Activated T-helper 9 cell treated with anti-CD3 and anti-CD28 coated beads, Interleukin-2, amount 50 U/mL, for 16 hours (primary cell): Measurements from ENCODE around the gene NACA2.
"Not testable (repeated sequence)": the region's sequence is repeated elsewhere in the genome, so short reads cannot be mapped to it uniquely, and the experiment has no call there.

ENCODE experiments used
- DNase-seq: peaks from one replicate; pipeline ENCODE4 v3.0.0-alpha.2; 2020; ENCODE audit warnings: low read depth

Gene NACA2

DNA sequence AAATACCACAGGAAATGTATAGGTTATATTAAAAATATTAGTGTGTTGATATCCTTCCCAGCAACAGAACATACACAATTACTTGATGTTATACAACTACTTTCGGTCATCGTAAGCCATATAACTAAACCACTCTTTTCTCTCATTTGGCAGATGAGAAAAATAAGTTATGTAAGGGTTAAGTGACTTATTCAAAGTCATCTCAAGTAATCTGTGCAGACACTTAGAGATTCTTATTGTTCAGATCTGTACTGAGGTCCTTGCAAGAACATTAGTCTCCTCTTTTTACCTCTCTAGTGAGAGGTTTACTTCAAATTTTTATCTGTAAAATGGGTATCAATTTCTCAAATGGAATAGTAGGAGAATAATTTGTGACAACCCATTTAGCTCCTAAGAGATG is 15.0 kb downstream of the NACA2 start:
- DNase-seq, result no peak

DNA sequence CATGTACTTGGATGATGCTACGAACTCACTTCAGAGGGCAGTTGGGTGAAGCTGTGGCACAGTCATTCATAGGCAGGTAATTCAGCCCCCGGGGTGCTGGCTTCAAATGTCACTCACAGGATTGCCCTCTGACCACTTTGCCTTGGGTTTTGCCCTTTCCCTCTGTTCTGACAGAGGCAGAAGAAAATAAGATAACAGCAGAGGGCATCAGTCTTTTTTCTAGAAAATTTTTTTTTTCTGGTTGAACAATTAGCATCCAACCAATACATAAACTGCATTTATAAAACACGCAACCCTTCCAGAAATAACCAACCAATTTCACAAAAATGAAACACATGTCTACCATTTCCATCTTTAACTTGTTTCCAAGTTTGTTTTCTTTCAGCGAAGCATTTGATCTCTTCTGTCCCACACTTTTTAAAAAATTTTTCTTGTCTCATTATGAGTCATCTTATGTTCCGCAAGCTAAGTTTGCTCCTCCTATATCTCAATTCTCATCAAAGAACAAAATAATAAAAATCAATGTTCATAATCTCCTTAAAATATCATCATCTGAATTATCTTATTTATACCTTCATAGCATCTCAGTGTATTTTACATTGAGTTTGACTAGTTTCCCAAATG is 15.6 kb downstream of the NACA2 start:
- no peak for DNase-seq

DNA sequence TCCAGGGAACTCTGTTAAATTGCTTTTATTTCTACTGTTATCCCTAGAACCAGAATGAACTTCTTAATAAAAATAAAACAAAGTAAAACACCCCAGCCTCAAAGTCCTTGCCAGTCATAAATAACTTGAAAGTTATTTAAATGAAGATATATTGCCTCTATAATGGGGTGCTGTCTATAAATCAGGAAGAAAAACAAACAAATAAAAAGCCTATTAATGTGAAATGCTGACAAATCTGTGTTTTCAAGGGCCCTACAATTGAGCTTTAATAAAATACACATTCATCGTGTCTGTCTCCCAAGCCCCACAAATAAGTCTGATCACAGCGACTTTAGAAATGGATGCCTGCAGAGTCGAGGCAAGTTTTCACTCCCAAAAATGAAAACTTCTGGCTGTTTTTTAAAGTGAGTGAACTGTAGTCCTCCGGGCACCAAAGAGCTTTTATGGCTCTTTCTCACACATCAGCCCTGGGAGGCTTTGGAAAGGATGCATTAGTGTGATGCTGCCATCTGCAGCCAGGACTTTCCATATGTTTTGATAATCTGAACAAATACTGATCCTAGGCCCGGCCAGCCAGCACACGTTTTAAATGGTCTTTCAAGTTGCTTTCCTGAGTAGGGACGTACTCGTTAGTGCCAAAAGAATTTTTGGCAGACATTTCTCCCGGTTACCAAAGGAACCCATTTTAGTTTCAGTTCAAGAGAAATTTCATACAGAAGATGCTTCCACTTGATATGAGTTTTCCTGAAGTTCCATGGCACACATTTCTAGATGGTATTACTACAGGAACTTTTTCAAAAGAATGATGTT is 16.3 kb downstream of the NACA2 start:
- no peak for DNase-seq

DNA sequence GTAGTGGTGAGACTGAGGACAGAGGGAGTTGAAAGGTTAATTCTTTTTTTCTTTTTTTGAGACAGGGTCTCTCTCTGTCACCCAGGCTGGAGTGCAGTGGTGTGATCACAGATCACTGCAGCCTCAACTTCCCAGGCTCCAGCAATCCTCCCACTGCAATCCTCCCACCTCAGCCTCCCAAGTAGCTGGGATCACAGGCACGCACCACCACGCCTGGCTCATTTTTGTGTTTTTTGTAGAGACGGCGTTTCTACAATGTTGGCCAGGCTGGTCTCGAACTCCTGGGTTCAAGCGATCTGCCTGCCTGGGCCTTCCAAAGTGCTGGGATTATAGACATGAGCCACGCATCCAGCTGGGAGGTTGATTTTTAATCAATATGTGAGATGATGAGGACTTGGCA is 18.5 kb downstream of the NACA2 start:
- DNase-seq, result not testable (repeated sequence)

DNA sequence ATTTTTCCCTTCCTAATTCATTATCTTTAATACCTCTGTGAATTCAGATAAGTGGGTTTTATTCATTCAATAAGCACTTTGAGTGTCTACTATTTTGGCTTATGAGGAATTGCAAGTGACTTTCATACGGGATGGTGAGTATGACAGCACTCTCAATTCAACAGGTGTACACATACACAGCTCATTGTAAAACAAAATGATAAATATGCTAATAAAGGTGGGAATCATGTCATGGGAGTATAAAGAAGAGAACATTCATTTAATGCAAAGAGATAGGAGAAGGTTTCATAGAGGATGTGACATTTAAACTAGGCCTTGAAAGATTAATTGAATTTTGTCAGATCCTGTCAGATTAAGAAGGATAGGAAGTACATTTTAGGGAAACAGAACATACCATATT is 19.4 kb downstream of the NACA2 start:
- no peak for DNase-seq

DNA sequence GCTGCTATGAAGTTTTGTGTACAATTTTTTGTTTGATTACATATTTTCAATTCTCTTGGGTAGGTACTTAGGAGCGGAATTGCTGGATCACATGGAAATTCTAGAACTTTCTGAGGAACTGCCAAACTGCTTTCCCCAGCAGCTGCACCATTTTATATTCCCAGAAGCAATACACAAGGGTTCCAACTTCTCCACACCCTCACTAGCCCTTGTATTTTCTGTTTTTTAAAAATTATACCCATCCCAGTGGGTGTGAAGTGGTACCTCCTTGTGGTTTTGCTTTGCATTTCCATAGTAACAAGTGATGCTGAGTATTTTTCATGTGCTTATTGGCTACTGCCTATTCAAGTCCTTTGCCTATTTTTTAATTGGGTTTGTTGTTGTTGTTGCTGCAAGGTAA is 20.9 kb downstream of the NACA2 start:
- DNase-seq, result no peak

DNA sequence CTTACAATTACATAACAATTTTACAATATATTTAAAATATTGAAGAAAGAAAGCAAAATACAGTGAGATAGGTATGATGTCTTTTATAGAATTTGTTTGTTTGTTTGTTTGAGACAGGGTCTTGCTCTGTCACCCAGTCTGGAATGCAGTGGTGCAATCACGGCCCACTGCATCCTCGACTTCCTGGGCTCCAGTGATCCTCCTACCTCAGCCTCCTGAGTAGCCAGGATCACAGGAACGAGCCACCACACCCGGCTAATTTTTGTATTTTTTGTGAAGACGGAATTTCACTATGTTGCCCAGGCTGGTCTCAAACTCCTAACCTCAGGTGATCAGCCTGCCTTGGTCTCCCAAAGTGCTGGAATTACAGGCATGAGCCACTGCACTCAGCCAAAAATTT is 21.5 kb downstream of the NACA2 start:
- not testable (repeated sequence) for DNase-seq

DNA sequence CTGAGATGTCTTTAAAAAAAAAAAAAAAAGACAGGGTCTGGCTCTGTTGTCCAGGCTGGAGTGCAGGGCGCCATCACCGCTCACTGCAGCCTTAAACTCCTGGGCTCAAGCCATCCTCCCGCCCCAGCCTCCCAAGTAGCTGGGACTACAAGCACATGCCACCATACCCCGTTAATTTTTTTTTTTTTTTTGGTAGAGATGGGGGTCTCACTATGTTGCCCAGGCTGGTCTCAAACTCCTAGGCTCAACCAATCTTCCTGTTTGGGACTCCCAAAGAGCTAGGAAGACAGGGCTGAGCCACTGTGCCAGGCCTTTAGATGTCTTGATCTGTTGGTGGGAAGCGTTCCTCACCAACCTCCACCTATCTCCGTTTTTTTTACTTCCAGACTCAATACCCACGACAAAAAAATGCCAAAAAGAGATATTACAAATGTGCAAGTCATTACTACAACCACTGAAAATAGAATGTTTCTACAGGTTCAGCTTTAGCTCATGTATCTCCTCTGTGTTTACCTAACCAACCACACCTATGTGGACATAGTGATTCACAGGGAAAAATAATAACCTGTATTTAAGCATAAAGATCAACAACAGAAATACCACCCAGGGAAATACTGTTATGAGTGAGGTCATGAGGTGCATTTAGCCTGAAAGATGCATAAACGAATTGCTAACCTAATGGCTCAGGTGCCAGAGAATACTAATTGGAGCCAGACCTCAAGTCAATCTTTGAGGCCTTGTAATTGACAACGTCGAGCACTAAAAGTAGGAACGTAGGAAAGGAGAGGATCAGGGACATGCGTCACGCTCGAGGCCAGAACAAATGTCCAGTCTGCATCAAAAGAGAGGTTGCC is 22.6 kb downstream of the NACA2 start:
- no peak for DNase-seq

DNA sequence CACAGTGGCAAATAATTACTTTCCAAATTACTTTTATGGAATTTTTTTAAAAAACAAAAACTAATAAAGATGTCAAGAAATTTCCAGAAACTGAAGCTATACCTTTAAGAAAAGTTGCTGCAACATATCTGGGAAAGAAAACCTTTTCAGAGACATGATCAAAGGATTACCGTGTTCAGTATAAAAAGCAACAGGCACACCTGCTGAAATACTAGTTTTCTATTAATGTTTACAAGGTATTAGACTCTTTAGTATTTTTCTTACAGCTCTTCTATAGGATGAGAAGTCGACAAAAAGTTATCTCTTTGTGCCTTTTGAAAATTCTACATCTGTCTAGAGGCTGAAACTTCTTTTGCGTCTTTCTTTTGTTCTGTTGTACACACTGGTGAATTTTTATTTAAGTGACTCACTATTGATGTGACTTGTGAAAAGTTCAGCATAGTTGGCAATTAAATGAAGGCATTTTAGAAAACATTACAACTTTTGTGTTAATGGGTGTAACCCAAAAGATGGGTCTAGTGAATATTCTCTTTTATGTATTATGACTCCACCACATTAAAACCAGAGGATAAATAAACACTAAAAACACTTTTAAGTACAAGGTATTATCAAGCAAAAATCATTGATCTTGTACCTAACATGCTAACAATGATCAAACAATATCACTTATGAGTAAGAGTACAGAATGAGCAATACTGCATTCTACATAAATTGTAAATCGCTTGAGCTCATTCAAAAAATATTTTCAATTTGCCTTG is 23.8 kb downstream of the NACA2 start:
- DNase-seq, result no peak

DNA sequence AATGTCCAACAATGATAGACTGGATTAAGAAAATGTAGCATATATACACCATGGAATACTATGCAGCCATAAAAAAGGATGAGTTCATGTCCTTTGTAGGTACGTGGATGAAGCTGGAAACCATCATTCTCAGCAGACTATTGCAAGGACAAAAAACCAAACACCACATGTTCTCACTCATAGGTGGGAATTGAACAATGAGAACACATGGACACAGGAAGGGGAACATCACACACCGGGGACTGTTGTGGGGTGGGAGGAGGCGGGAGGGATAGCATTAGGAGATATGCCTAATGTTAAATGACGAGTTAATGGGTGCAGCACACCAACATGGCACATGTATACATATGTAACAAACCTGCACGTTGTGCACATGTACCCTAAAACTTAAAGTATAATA is 24.6 kb downstream of the NACA2 start:
- DNase-seq, result not testable (repeated sequence)

DNA sequence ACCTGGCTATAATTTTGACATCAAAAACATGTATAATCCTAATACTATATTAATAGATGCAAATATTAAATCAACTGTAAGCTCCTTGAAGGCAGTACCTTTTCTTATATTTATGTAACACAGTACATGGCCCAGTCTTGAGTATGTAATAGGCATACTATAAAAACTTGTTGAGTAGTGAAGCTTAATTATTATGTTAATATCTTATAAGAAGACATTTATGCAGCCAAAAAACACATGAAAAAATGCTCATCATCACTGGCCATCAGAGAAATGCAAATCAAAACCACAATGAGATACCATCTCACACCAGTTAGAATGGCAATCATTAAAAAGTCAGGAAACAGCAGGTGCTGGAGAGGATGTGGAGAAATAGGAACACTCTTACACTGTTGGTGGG is 25.2 kb downstream of the NACA2 start:
- DNase-seq, result not testable (repeated sequence)

DNA sequence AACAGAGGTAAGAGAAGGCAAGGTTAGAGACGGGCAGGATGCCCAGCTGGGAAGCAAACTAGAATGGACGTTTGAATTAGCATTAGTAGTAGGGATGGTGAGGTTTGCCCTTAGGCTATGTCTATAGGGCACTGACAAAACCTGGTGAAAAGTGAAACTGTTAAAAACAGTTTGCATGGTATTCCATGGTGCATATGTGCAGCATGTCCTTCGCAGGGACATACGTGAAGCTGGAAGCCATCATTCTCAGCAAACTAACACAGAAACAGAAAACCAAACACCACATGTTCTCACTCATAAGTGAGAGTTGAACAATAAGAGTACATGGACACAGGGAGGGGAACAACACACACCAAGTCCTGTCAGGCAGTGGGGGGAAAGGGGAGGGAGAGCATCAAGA is 25.8 kb downstream of the NACA2 start:
- no peak for DNase-seq

DNA sequence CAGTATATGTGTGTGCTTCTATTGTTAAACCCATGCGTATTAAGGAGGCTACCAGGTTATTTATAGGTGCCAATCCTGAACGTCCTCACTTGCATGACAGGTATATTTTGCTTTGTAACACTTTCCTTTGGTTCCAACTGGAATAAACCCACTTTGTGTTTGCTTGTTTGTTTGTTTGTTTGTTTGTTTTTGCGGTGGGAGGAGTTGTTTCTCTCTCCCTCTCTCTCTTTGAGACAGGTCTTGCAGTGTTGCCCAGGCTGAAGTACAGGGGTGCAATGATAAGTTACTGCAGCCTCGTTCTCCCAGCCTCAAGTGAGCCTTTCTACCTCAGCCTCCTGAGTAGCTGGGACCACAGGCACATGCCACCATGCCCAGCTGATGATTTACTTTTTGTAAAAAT is 28.7 kb downstream of the NACA2 start:
- DNase-seq, result no peak

DNA sequence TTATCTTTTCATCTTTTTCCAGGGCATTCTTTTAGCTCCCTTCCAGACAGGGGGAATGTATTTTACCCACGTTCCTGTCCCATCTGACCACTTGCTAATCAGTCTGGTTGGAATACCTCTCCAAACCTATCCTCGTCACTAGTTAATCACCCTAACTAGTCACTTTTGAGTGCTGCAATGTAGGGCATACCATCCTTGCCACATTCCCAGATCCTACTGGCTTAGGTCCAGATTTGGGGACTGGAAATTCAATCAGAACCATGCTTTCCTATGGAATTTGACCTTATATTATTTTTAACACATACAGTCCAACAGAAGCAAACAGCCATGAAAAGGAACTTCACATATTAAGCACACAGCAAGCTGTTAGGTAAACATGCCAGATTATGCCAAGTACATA is 29.7 kb downstream of the NACA2 start:
- no peak for DNase-seq

DNA sequence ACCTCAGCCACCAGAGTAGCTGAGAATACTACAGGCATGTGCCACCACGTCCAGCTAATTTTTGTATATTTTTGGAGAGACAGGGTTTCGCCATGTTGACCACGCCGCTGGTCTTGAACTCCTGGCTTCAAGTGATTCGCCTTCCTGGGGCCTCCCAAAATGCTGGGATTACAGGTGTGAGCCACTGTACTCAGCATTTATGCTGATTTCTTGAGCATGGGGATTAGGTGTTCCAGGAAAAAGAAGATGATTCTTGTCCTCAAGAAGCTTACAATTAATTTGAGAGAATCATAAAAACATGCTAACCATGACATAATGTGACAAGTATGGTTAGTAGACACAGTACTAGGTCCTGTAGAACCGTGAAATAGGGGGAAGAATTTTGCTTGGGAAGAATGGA is 30.9 kb downstream of the NACA2 start:
- DNase-seq, result no peak

DNA sequence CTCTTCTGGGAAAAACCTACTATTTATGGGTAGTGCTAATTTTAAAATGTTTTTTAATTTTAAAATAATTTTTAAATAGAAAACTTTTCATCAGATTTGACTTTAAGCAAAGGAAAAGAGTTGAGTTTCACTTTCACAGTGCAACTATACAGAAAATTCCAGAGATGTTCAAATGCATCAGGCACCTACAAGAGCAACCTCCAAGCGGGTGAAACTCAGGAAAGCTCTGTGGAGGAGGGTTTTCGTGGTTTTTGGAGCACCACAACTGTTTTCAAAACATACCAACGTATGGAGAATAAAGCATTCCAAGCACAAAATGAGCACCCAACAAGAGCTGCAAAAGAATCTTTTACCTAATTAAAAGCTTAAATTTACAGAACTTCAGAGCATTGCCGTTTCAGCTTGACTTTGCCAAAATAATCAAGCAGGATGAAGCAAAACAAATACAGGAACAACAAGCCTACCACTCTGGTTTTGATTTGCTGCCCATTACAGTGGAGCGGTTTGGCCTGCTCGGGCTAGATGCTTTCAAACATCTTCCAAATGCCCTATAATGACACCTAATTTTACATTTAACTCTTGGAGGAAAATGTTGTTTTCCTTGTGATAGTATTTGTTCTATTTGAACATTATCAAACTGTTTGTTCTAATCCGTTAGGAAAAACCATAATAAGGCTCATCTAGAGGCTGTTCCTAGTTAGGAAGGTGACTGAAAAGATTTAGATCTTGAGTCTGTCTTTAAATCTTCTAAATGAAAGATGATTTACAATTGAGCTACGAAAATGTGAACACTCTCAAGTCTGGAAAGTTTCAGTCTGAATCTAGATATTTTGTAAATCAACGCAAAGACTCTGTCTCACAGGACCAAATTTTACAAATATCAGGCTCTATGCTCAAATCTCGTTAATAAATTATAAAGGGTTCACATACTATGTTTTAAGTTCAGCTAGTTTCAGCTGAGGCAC is 34.5 kb downstream of the NACA2 start:
- no peak for DNase-seq

DNA sequence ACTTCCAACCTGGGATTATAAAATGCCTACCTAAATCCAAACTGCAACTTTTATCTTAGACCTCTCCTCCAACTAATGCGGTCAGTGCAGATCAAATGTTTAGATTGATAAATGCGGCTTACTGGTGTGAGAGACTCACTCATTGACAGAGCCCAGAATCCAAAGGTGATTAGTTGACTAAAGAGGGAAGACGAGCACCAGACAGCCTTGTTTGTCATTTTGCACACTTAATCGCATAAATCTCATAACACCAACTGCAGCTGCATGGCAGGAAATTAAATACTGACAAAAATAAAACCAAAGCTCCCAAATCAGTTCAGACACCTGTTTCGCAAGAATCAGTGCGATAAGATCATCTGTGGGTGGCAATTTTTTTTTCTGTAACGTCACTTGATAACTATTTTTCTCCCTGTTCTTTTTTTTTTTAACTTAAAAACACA is 35.9 kb downstream of the NACA2 start:
- DNase-seq, result no peak

DNA sequence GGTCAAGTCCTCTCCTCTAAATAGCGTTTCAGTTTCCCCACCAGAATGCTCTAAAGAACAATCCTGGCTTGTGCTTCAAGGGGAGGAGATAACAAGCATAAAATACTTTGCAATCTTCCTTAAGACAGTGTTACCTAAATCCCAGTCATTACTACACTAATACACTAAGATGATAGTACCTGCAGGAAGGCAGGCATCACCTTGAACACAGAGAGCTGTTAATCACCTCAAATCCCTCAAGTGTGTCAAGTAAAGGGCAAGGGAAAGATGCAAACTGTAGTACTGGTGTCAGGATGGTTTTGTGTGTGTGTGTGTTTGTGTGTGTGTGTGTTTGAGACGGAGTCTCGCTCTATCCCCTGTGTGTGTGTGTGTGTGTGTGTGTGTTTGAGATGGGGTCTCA is 36.8 kb downstream of the NACA2 start:
- DNase-seq, result no peak

DNA sequence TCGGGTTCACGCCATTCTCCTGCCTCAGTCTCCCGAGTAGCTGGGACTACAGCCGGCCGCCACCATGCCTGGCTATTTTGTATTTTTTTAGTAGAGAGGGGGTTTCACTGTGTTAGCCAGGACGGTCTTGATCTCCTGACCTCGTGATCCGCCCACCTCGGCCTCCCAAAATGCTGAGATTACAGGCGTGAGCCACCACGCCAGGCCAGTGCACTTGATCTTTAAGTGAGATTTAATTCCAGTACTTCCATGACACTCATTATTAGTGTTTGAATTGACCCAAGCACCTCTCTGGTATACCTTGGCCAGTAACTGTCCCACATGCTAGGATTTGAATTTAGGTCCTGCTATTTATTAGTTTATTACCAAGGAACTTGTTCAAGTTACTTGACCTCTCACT is 38.5 kb downstream of the NACA2 start:
- DNase-seq, result not testable (repeated sequence)

DNA sequence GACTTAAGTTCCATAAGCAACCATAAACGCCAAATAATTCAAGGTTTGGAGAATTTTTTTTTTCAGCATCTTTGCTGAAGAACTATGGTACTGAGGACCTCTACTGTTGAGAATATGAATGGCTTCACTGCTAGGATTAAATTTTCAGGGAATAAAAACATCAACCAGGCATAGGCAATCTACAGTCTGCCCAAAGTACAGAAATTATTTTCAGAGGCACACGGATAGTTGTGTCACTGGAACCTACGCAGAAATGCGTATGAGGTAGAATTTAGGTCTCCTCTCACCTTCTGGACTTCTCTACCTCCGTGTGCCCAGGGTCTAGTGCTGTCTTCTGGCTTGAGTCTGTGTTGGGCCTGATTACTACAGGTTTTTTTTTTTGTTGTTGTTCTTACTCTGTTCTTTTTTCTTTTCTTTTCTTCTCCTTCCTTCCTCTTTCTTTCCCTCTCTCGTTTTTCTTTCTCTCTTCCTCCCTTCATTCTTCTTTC is 39.7 kb downstream of the NACA2 start:
- DNase-seq, result no peak

DNA sequence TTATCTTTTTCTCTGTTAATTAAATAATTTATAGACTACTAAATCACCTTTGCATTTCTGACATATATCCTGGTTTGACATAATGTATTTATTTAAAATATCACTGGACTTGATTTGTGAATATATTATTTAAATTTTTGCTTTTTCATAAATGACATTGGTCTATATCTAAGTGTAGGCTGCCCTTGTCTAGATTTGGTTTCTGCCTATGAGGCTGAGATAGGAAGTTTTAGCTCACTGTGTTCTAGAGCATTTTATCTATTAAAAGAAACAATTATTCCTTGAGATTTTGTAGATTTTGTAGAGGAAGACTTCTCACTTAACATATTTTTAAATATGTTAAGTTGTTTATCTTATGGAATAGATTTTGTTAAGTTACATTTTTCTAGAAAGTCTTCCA is 43.9 kb downstream of the NACA2 start:
- DNase-seq, result no peak
